HCT116 (cell line): ENCODE results near the gene HHAT. TPM values are rescaled to one million over a fixed set of nuclear protein-coding genes. Genes with fewer than 3 reads are reported as not detected.
"Not testable (repeated sequence)": the region's sequence is repeated elsewhere in the genome, so short reads cannot be mapped to it uniquely, and the experiment has no call there.

Source experiments
- ATAC-seq: fragments of 200-7000 bp; cut with Tn5 transposase; 2 replicates; pipeline ENCODE4 v1.9.1; 2020; ENCODE audit warnings: mild to moderate bottlenecking, moderate library complexity
- BruUV-seq: library from RNA; stranded (reverse); fragments of 400-500 nt; replicated peaks from 2 replicates; lab custom pipeline; 2021; lab: Mats Ljungman, UMichigan
- CTCF ChIA-PET: fragments of 300-600 bp; sonication (Branson Sonifier 250); formaldehyde crosslinking; loops from one replicate; lab custom pipeline; 2021; ENCODE audit warnings: antibody characterized with exemption; lab: Charles Lee
- POLR2A ChIA-PET: fragments of 300-600, 350-600 bp; sonication (Branson Sonifier 250); formaldehyde crosslinking; loops from one replicate; lab custom pipeline; 2021; ENCODE audit warnings: antibody characterized with exemption; lab: Charles Lee
- RAD21 ChIA-PET, 2 experiments: fragments of 300-600 bp; sonication (Branson Sonifier 250); formaldehyde crosslinking; loops; one replicate each; lab custom pipeline; 2023; ENCODE audit warnings: low total read pairs in 2 of 2; ENCODE audit not compliant: uncharacterized antibody in 2 of 2, unreplicated experiment in 2 of 2, low non-redundant PET in 1 of 2; lab: Charles Lee
- DNase-seq: peaks from one replicate; pipeline ENCODE4 v3.0.0-alpha.2; 2010; ENCODE audit warnings: low read depth, low spot score
- H2AFZ ChIP-seq: fragments of 200-600 bp; shearing (Covaris generic), sonication (generic); 2 replicates; pipeline ENCODE4 v1.6.1; 2017; ENCODE audit warnings: low read depth, mixed run types, mixed read lengths, antibody characterized with exemption, low read length; ENCODE audit not compliant: poor library complexity, severe bottlenecking
- H3K27ac ChIP-seq: 2 replicates; pipeline ENCODE4 v1.5.1; 2012; ENCODE audit warnings: low read depth, low read length
- H3K27me3 ChIP-seq: fragments of 200-600 bp; sonication (generic); 2 replicates; pipeline ENCODE4 v1.6.1; 2016; ENCODE audit warnings: mixed run types, low read length, mixed read lengths; ENCODE audit not compliant: insufficient read depth
- H3K36me3 ChIP-seq, 2 experiments: fragments of 200-500 bp in 1 of 2; fragments of 200-600 bp in 1 of 2; sonication (Bioruptor generic) in 1 of 2; sonication (generic) in 1 of 2; 2 replicates each; pipeline versions ENCODE4 v1.5.1 to v1.6.1; 2014 to 2016; ENCODE audit warnings: low read length in 2 of 2, inconsistent platforms in 1 of 2, mixed read lengths in 1 of 2, mixed run types in 1 of 2; ENCODE audit not compliant: insufficient read depth in 2 of 2, control insufficient read depth in 1 of 2
- H3K4me1 ChIP-seq, 2 experiments: fragments of 200-600 bp in 1 of 2; sonication (generic) in 1 of 2; 2 replicates each; pipeline versions ENCODE4 v1.5.1 to v1.6.1; 2012 to 2017; ENCODE audit warnings: low read length in 2 of 2, inconsistent platforms in 1 of 2, mild to moderate bottlenecking in 1 of 2, mixed read lengths in 1 of 2, mixed run types in 1 of 2, moderate library complexity in 1 of 2; ENCODE audit not compliant: insufficient read depth in 2 of 2, control insufficient read depth in 1 of 2
- H3K4me2 ChIP-seq: fragments of 200-600 bp; sonication (generic); 2 replicates; pipeline ENCODE4 v1.6.1; 2017; ENCODE audit warnings: mixed run types, low read length, mixed read lengths
- H3K4me3 ChIP-seq, 2 experiments: fragments of 200-600 bp in 1 of 2; sonication (generic) in 1 of 2; replicated peaks in 1 of 2; 2 replicates each; pipeline ENCODE4 v1.5.1; 2011 to 2016; ENCODE audit warnings: low read length in 2 of 2, control low read depth in 1 of 2, low read depth in 1 of 2, mild to moderate bottlenecking in 1 of 2, mixed read lengths in 1 of 2, mixed run types in 1 of 2
- H3K79me2 ChIP-seq: fragments of 200-600 bp; sonication (generic); 2 replicates; pipeline ENCODE4 v1.6.1; 2017; ENCODE audit warnings: mild to moderate bottlenecking, mixed run types, low read length, moderate library complexity, mixed read lengths; ENCODE audit not compliant: insufficient read depth
- H3K9ac ChIP-seq: fragments of 200-600 bp; sonication (generic); 2 replicates; pipeline ENCODE4 v1.6.1; 2016; ENCODE audit warnings: low read length, mixed read lengths
- H3K9me2 ChIP-seq: fragments of 200-600 bp; sonication (generic), shearing (Covaris generic); 2 replicates; pipeline ENCODE4 v1.6.1; 2017; ENCODE audit warnings: mixed run types, mild to moderate bottlenecking, moderate library complexity; ENCODE audit not compliant: insufficient read depth
- H3K9me3 ChIP-seq, 2 experiments: fragments of 200-500 bp in 1 of 2; fragments of 200-600 bp in 1 of 2; sonication (Bioruptor generic) in 1 of 2; sonication (generic) in 1 of 2; 2 replicates each; pipeline ENCODE4 v1.6.1; 2014 to 2017; ENCODE audit warnings: low read length in 2 of 2, mixed read lengths in 2 of 2, inconsistent platforms in 1 of 2, low read depth in 1 of 2, mild to moderate bottlenecking in 1 of 2, mixed run types in 1 of 2, moderate library complexity in 1 of 2; ENCODE audit not compliant: control insufficient read depth in 1 of 2, insufficient read depth in 1 of 2
- H4K20me1 ChIP-seq: fragments of 200-600 bp; sonication (generic), shearing (Covaris generic); 2 replicates; pipeline ENCODE4 v1.6.1; 2017; ENCODE audit warnings: mixed run types, mild to moderate bottlenecking, moderate library complexity; ENCODE audit not compliant: insufficient read depth
- CBX3 ChIP-seq: IDR thresholded peaks from 2 replicates; pipeline ENCODE4 v1.6.1; 2012; ENCODE audit warnings: low read depth
- SP1 ChIP-seq: IDR thresholded peaks from 2 replicates; pipeline ENCODE4 v1.6.1; 2012; ENCODE audit warnings: low read depth
- TCF7L2 ChIP-seq: IDR thresholded peaks from 2 replicates; pipeline ENCODE4 v1.7.0; 2011; ENCODE audit warnings: borderline replicate concordance, inconsistent platforms; ENCODE audit not compliant: insufficient read depth, insufficient read length; ENCODE audit errors: extremely low read depth
- intact Hi-C: fragments of 100-400 bp; cut with micrococcal nuclease; formaldehyde crosslinking; loops from 2 replicates; pipeline ENCODE4 v1.10.0; 2022
- total RNA-seq: library from RNA; stranded (reverse); gene quantifications from one replicate; pipeline ENCODE4 v1.2.1, GENCODE V29; 2021; ENCODE audit not compliant: unreplicated experiment
- TF ChIP-seq, protein P1 (sequence below): IDR thresholded peaks from 2 replicates; pipeline ENCODE4 v1.6.1; 2012
- TF ChIP-seq, protein P2 (sequence below), 3 experiments: fragments of 200-600 bp in 1 of 3; sonication (generic) in 1 of 3; IDR thresholded peaks in 2 of 3; conservative IDR thresholded peaks in 1 of 3; 2 replicates each; pipeline ENCODE4 v1.5.1; 2012 to 2017; ENCODE audit warnings: low read depth in 2 of 3, low read length in 2 of 3, antibody characterized with exemption in 1 of 3, borderline replicate concordance in 1 of 3, control low read depth in 1 of 3, mild to moderate bottlenecking in 1 of 3, mixed read lengths in 1 of 3, mixed run types in 1 of 3, moderate library complexity in 1 of 3; ENCODE audit not compliant: insufficient read depth in 1 of 3

The HHAT gene
- total RNA-seq, 1 experiment from 2014 or later, result 2.7 TPM

DNA sequence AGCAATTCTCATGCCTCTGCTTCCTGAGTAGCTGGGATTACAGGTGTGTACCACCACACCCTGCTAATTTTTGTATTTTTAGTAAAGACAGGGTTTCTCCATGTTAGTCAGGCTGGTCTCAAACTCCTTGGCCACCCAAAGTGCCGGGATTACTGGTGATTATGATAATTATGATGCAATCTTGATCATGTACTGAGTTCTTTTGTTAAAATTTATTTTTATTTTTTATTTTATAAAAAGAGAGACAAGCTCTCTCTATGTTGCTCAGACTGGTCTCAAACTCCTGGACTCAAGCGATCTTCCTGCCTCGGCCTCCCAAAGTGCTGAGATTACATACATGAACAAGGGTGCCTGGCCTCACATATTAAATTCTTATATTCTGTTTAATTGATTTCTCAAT is 25.6 kb downstream of the HHAT start:
- H3K79me2 ChIP-seq, H2AFZ ChIP-seq, DNase-seq, CTCF ChIA-PET, H3K4me1 ChIP-seq, H3K9me2 ChIP-seq, H3K9me3 ChIP-seq, H4K20me1 ChIP-seq, H3K27ac ChIP-seq, RAD21 ChIA-PET, H3K4me3 ChIP-seq, H3K27me3 ChIP-seq, ATAC-seq, H3K9ac ChIP-seq, intact Hi-C loops, BruUV-seq, H3K4me2 ChIP-seq, H3K36me3 ChIP-seq: not testable (repeated sequence)
- POLR2A ChIA-PET, result interaction anchor here (0.6 kb wide), 1 partner anchor 11 kb away, joined by 3 read pairs; no protein-coding TSS in a partner anchor

DNA sequence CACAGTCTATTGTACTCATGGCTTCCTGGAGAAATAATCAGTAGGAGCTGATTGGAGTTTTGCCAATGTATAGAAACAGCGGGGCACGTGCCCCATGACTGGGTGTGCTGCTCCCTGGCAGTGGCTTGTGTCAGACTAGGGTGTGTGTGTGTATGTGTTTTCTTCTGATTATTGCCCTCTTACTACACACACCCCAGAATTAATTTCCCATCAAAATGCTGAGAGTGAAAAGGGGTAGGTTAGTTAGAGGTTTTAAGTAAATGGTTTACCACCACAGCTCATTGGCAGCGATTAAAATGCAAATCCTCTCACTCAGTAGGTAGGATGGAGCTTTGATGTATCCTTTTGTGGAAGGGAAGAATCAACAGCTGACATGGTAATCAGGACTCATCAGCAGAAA is 29.9 kb downstream of the HHAT start:
- CTCF ChIA-PET, result no interaction called here
- no peak overlapping the region for H3K4me2 ChIP-seq
- H3K4me3 ChIP-seq, result no peak overlapping the region
- H3K4me1 ChIP-seq, result no peaks in the 10 kb centered on the region
- DNase-seq (no peak), ATAC-seq (no peak)
- intact Hi-C loops, result no loop called here
- no peak overlapping the region for H3K27ac ChIP-seq
- H4K20me1 ChIP-seq, result no peaks in the 10 kb centered on the region
- no peaks in the 10 kb centered on the region for H3K36me3 ChIP-seq
- RAD21 ChIA-PET, result no interaction called here
- H3K27me3 ChIP-seq, result no peaks in the 10 kb centered on the region
- H3K9me3 ChIP-seq, result no peaks in the 10 kb centered on the region
- H3K79me2 ChIP-seq, result no peaks in the 10 kb centered on the region
- H3K9ac ChIP-seq, result no peak overlapping the region
- no peaks in the 10 kb centered on the region for H3K9me2 ChIP-seq
- BruUV-seq, result no TSS peak
- no peak overlapping the region for H2AFZ ChIP-seq
- TF ChIP-seq CBX3 (no peak), SP1 (no peak), TCF7L2 (no peak)
- TF ChIP-seq, protein P1, sequence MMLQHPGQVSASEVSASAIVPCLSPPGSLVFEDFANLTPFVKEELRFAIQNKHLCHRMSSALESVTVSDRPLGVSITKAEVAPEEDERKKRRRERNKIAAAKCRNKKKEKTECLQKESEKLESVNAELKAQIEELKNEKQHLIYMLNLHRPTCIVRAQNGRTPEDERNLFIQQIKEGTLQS, result no peak
- TF ChIP-seq, protein P2, sequence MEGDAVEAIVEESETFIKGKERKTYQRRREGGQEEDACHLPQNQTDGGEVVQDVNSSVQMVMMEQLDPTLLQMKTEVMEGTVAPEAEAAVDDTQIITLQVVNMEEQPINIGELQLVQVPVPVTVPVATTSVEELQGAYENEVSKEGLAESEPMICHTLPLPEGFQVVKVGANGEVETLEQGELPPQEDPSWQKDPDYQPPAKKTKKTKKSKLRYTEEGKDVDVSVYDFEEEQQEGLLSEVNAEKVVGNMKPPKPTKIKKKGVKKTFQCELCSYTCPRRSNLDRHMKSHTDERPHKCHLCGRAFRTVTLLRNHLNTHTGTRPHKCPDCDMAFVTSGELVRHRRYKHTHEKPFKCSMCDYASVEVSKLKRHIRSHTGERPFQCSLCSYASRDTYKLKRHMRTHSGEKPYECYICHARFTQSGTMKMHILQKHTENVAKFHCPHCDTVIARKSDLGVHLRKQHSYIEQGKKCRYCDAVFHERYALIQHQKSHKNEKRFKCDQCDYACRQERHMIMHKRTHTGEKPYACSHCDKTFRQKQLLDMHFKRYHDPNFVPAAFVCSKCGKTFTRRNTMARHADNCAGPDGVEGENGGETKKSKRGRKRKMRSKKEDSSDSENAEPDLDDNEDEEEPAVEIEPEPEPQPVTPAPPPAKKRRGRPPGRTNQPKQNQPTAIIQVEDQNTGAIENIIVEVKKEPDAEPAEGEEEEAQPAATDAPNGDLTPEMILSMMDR (IDR thresholded peaks at IDR 0.05 in 2 of 3, conservative IDR thresholded peaks at IDR 0.05 in 1 of 3; ENCODE audit: borderline replicate concordance in 1 of 3, insufficient read depth in 1 of 3, low read depth in 2 of 3, low read length in 2 of 3), result no peak
- POLR2A ChIA-PET, result no interaction called here
